PC-9 (cell line): ENCODE results near the gene TMEM151B. TPM values are rescaled to one million over a fixed set of nuclear protein-coding genes. Genes with fewer than 3 reads are reported as not detected.

ENCODE experiments used
- BruUV-seq: library from RNA; stranded (reverse); fragments of 400-500 nt; replicated peaks from 2 replicates; lab custom pipeline; 2021; lab: Mats Ljungman, UMichigan
- CTCF ChIA-PET: fragments of 300-600 bp; sonication (Branson Sonifier 250); formaldehyde crosslinking; loops from one replicate; lab custom pipeline; 2022; ENCODE audit warnings: antibody characterized with exemption; lab: Charles Lee
- POLR2A ChIA-PET: fragments of 300-600 bp; sonication (Branson Sonifier 250); formaldehyde crosslinking; loops from one replicate; lab custom pipeline; 2022; ENCODE audit warnings: antibody characterized with exemption; ENCODE audit not compliant: unreplicated experiment; lab: Charles Lee
- DNase-seq, 2 experiments: peaks; one replicate each; pipeline versions ENCODE4 v3.0.0 to v3.0.0-alpha.2; 2015 to 2022; ENCODE audit warnings: mixed read lengths in 1 of 2
- H2AFZ ChIP-seq: fragments of 200-600 bp; sonication (generic); 2 replicates; pipeline ENCODE4 v1.8.1; 2017; ENCODE audit warnings: antibody characterized with exemption
- H3F3A ChIP-seq: fragments of 200-600 bp; sonication (generic); 2 replicates; pipeline ENCODE4 v1.8.1; 2017; ENCODE audit warnings: antibody characterized with exemption, mild to moderate bottlenecking, low read depth; ENCODE audit not compliant: insufficient read depth
- H3K27ac ChIP-seq: fragments of 200-600 bp; sonication (generic); 2 replicates; pipeline ENCODE4 v1.6.1; 2016; ENCODE audit warnings: mixed run types
- H3K27me3 ChIP-seq: fragments of 200-600 bp; sonication (generic); 2 replicates; pipeline ENCODE4 v1.6.1; 2016; ENCODE audit warnings: low read depth, mixed run types; ENCODE audit not compliant: insufficient read depth
- H3K36me3 ChIP-seq: fragments of 200-600 bp; sonication (generic); 2 replicates; pipeline ENCODE4 v1.6.1; 2016; ENCODE audit warnings: low read depth, mixed run types
- H3K4me1 ChIP-seq: fragments of 200-600 bp; sonication (generic); replicated peaks from 2 replicates; pipeline ENCODE4 v1.6.1; 2016; ENCODE audit warnings: mixed run types; ENCODE audit not compliant: insufficient read depth
- H3K4me2 ChIP-seq: fragments of 200-600 bp; sonication (generic); 2 replicates; pipeline ENCODE4 v1.6.1; 2017; ENCODE audit warnings: mixed run types
- H3K4me3 ChIP-seq: fragments of 200-600 bp; sonication (generic); 2 replicates; pipeline ENCODE4 v1.6.1; 2016; ENCODE audit warnings: mixed run types
- H3K79me2 ChIP-seq: fragments of 200-600 bp; sonication (generic); 2 replicates; pipeline ENCODE4 v1.6.1; 2017; ENCODE audit warnings: low read depth, mixed run types
- H3K9me2 ChIP-seq: fragments of 200-600 bp; sonication (generic); 2 replicates; pipeline ENCODE4 v1.8.1; 2017; ENCODE audit warnings: mild to moderate bottlenecking; ENCODE audit not compliant: insufficient read depth
- H3K9me3 ChIP-seq: fragments of 200-600 bp; sonication (generic); 2 replicates; pipeline ENCODE4 v1.8.1; 2016; ENCODE audit warnings: low read depth; ENCODE audit not compliant: insufficient read depth
- H4K20me1 ChIP-seq: fragments of 200-600 bp; sonication (generic); 2 replicates; pipeline ENCODE4 v1.8.1; 2017; ENCODE audit not compliant: insufficient read depth
- EZH2 ChIP-seq: fragments of 200-600 bp; sonication (generic); IDR thresholded peaks from 2 replicates; pipeline ENCODE4 v1.8.0; 2017; ENCODE audit warnings: antibody characterized with exemption, low read depth
- intact Hi-C: fragments of 100-400 bp; cut with micrococcal nuclease; formaldehyde crosslinking; loops from one replicate; pipeline ENCODE4 v1.10.0; 2022; ENCODE audit not compliant: unreplicated experiment
- total RNA-seq: library from RNA; stranded (reverse); gene quantifications from 2 replicates; pipeline ENCODE4 v1.2.3, GENCODE V29; 2021
- TF ChIP-seq, protein P1 (sequence below): fragments of 200-600 bp; sonication (generic); conservative IDR thresholded peaks from 2 replicates; pipeline ENCODE4 v1.6.1; 2017; ENCODE audit warnings: mixed run types, antibody characterized with exemption, mild to moderate bottlenecking, moderate library complexity

Gene TMEM151B
- total RNA-seq, 1 experiment from 2014 or later, result not detected

GRCh38 chr6:44271406-44271723 lies 1.1 kb downstream of the TMEM151B start:
- no peaks in the 10 kb centered on the region; the same call in 1 of the 2 replicates for H3K27me3 ChIP-seq
- H2AFZ ChIP-seq, result no peak overlapping the region
- no peak overlapping the region for H3K4me2 ChIP-seq
- intact Hi-C loops, result no loop called here
- ChIA-PET CTCF (no interaction called here), POLR2A (no interaction called here)
- no peaks in the 10 kb centered on the region for H3K79me2 ChIP-seq
- H3K36me3 ChIP-seq, result no peaks in the 10 kb centered on the region
- no TSS peak for BruUV-seq
- TF ChIP-seq EZH2, result no peak
- TF ChIP-seq, protein P1, sequence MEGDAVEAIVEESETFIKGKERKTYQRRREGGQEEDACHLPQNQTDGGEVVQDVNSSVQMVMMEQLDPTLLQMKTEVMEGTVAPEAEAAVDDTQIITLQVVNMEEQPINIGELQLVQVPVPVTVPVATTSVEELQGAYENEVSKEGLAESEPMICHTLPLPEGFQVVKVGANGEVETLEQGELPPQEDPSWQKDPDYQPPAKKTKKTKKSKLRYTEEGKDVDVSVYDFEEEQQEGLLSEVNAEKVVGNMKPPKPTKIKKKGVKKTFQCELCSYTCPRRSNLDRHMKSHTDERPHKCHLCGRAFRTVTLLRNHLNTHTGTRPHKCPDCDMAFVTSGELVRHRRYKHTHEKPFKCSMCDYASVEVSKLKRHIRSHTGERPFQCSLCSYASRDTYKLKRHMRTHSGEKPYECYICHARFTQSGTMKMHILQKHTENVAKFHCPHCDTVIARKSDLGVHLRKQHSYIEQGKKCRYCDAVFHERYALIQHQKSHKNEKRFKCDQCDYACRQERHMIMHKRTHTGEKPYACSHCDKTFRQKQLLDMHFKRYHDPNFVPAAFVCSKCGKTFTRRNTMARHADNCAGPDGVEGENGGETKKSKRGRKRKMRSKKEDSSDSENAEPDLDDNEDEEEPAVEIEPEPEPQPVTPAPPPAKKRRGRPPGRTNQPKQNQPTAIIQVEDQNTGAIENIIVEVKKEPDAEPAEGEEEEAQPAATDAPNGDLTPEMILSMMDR, result no peak
- H3K9me2 ChIP-seq, result no peaks in the 10 kb centered on the region
- H3F3A ChIP-seq, result peaks cover 12% of the 10 kb centered on the region; the same call in 1 of the 2 replicates
- H4K20me1 ChIP-seq, result no peaks in the 10 kb centered on the region
- H3K4me3 ChIP-seq, result no peak overlapping the region
- no peaks in the 10 kb centered on the region for H3K9me3 ChIP-seq
- no peak overlapping the region for H3K27ac ChIP-seq
- H3K4me1 ChIP-seq, result no peaks in the 10 kb centered on the region
- DNase-seq, result no peak

- Histone ChIP-seq H2AFZ (no peak overlapping the region), H3K4me1 (no peaks in the 10 kb centered on the region), H3K79me2 (no peaks in the 10 kb centered on the region), H3K4me3 (no peak overlapping the region), H3K9me2 (no peaks in the 10 kb centered on the region), H3K36me3 (no peaks in the 10 kb centered on the region), H4K20me1 (no peaks in the 10 kb centered on the region), H3K4me2 (no peak overlapping the region), H3K9me3 (no peaks in the 10 kb centered on the region), H3K27me3 (no peaks in the 10 kb centered on the region; the same call in 1 of the 2 replicates), H3F3A (peaks cover 12% of the 10 kb centered on the region; the same call in 1 of the 2 replicates), H3K27ac (no peak overlapping the region)
- DNase-seq, result no peak
- no peak for TF ChIP-seq EZH2
- TF ChIP-seq, protein P1, result no peak
- POLR2A ChIA-PET, result no interaction called here
- BruUV-seq, result no TSS peak
- CTCF ChIA-PET, result no interaction called here
- intact Hi-C loops, result no loop called here
Observed at GRCh38 chr6:44271914-44272313, 1.7 kb downstream of the TMEM151B start.

DNA sequence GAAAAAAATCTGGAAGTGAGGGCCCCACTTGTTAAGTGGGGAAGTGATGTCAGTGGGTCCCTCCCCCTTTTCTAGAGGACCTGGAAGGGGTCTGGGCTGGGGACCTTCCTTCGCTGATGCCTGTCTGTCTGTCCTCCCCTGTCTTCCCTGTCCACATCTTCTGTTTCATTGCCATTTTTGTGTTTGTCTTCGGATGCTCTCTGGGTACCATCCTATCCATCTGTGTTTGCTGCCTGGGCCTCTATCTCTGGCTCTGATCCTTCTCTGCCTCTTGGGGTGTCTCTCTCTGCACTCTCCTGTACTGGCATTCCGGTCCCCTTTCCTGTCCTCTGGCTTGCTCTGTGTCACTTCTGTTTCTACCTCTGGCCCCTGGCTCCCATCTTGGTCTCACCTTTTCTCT lies 2.3 kb downstream of the TMEM151B start:
- Histone ChIP-seq H3K27ac (no peak overlapping the region), H3K4me1 (no peaks in the 10 kb centered on the region), H3K4me3 (no peak overlapping the region), H3K36me3 (no peaks in the 10 kb centered on the region), H3K9me2 (no peaks in the 10 kb centered on the region), H4K20me1 (no peaks in the 10 kb centered on the region), H3F3A (peaks cover 12% of the 10 kb centered on the region; the same call in 1 of the 2 replicates), H2AFZ (no peak overlapping the region), H3K27me3 (no peaks in the 10 kb centered on the region; the same call in 1 of the 2 replicates), H3K79me2 (no peaks in the 10 kb centered on the region), H3K9me3 (no peaks in the 10 kb centered on the region), H3K4me2 (no peak overlapping the region)
- intact Hi-C loops, result no loop called here
- CTCF ChIA-PET, result no interaction called here
- TF ChIP-seq, protein P1, result no peak
- TF ChIP-seq EZH2, result no peak
- DNase-seq, result no peak
- BruUV-seq, result no TSS peak
- POLR2A ChIA-PET, result no interaction called here
